ENCODE data around the gene ZC3H4. TPM values are rescaled to one million over a fixed set of nuclear protein-coding genes. Genes with fewer than 3 reads are reported as not detected.
A peak's percentile ranks its signal among the peaks of the same experiment; 100 is the strongest.

The ZC3H4 gene
- total RNA-seq, 1 experiment from 2014 or later, result 73.0 TPM

DNA sequence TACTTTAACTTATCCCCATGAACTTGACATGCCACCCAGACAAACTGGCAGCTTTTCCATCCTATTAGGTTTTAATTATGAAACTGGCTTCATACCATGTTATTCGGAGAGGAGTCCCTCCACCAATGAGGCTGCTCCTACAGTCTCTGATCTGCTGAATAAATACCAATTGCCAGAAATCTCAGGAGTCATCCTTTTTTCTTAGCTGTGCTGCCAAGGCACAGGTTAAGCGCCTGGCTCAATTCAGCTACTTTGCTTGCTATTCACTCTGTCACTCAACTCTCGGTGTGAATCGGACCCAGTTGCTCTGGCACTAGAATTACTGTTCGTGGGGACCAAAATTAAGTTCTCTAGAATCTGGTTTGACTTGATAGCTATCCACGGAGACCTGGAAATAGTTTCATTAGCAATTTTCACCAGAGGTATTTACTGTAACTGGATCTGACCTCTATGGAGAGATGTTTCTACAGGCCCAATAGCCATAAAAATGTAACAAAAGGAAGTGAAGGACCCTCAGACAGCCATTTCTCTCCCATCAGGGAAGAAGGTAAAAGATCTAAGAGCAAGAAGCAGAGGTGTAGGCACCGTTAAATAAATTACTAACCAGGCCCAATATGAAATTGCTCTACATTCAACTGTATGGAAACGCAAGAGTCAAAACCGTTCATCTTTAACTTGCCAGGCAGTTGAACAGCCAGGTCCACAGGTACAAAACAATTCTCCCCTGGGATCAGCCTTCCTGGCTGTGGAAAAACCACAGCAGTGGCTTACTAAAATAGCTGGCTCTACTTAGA, 5.4 kb downstream of the ZC3H4 start:
- TF ChIP-seq, protein P1, sequence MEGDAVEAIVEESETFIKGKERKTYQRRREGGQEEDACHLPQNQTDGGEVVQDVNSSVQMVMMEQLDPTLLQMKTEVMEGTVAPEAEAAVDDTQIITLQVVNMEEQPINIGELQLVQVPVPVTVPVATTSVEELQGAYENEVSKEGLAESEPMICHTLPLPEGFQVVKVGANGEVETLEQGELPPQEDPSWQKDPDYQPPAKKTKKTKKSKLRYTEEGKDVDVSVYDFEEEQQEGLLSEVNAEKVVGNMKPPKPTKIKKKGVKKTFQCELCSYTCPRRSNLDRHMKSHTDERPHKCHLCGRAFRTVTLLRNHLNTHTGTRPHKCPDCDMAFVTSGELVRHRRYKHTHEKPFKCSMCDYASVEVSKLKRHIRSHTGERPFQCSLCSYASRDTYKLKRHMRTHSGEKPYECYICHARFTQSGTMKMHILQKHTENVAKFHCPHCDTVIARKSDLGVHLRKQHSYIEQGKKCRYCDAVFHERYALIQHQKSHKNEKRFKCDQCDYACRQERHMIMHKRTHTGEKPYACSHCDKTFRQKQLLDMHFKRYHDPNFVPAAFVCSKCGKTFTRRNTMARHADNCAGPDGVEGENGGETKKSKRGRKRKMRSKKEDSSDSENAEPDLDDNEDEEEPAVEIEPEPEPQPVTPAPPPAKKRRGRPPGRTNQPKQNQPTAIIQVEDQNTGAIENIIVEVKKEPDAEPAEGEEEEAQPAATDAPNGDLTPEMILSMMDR (IDR thresholded peaks at IDR 0.05; ENCODE audit: unreplicated experiment), result no peak
- Mint-ChIP-seq H3K9me3 (ENCODE audit: low read depth, unreplicated experiment) (no peaks in the 10 kb centered on the region), H3K4me1 (ENCODE audit: low read depth, unreplicated experiment) (peaks cover 58% of the 10 kb centered on the region), H3K27ac (ENCODE audit: unreplicated experiment) (peak overlapping the region; percentile 97), H3K36me3 (ENCODE audit: insufficient read depth, unreplicated experiment) (peaks cover 76% of the 10 kb centered on the region), H3K4me3 (ENCODE audit: low read depth, unreplicated experiment) (peak overlapping the region; percentile 75), H3K27me3 (ENCODE audit: unreplicated experiment) (no peaks in the 10 kb centered on the region)
- CTCF ChIA-PET, result interaction anchor here (1.3 kb wide), 1 partner anchor 13 kb away, joined by 3 read pairs; no protein-coding TSS in a partner anchor
- intact Hi-C loops (cut with micrococcal nuclease; ENCODE audit: unreplicated experiment), result loop anchor here (1.0 kb wide), 1 partner anchor 12 kb away; no protein-coding TSS in a partner anchor
- DNase-seq, result no peak
- BruUV-seq (replicated peaks), result no TSS peak

DNA sequence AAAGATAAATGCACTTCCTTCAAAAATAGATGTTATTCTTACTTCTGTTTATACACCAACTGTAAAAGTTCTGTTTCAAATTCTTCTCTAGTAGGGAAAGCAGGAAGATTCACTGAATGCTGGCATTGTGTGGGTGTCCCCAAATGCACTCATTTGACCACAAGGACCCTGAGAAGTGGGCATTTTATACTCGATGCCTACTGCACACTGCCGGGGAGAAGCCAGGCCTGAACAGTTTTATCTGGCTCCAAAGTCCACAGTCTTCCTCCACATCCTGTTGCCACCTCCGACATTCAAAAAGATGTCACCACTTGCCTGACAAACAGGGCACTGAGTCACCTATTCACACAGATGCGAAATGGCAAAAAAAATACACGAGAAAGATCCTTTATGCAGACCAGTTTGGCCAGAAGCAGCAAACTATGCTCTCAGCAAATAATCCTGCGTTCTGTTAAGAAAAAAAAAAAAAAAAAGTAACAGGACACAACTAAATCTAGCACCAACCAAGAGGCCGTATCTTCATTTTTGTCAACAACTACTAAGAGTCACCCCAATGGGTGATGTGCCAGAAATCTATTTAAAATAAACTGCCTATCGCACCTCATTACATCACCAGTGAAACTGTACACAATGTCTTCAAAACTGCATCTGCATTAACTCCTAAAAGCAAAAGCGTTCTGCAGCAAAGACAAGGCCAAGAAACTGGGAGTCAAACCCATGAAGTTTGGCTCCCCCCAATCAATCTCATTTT, 6.2 kb downstream of the ZC3H4 start:
- Mint-ChIP-seq H3K36me3 (ENCODE audit: insufficient read depth, unreplicated experiment) (peaks cover 75% of the 10 kb centered on the region), H3K4me1 (ENCODE audit: low read depth, unreplicated experiment) (peaks cover 55% of the 10 kb centered on the region), H3K27ac (ENCODE audit: unreplicated experiment) (peak overlapping the region; percentile 97), H3K4me3 (ENCODE audit: low read depth, unreplicated experiment) (peak overlapping the region; percentile 75), H3K27me3 (ENCODE audit: unreplicated experiment) (no peaks in the 10 kb centered on the region), H3K9me3 (ENCODE audit: low read depth, unreplicated experiment) (no peaks in the 10 kb centered on the region)
- CTCF ChIA-PET, result interaction anchor here (0.7 to 1.8 kb wide), 2 partner anchors 11 to 28 kb away, joined by 3 to 8 read pairs; no protein-coding TSS in a partner anchor
- BruUV-seq (replicated peaks), result no TSS peak
- peak; percentile 71 for DNase-seq
- intact Hi-C loops (cut with micrococcal nuclease; ENCODE audit: unreplicated experiment), result loop anchor here (1.0 kb wide), 1 partner anchor 11 kb away; no protein-coding TSS in a partner anchor
- TF ChIP-seq, protein P1 (IDR thresholded peaks at IDR 0.05; ENCODE audit: unreplicated experiment), result no peak

DNA sequence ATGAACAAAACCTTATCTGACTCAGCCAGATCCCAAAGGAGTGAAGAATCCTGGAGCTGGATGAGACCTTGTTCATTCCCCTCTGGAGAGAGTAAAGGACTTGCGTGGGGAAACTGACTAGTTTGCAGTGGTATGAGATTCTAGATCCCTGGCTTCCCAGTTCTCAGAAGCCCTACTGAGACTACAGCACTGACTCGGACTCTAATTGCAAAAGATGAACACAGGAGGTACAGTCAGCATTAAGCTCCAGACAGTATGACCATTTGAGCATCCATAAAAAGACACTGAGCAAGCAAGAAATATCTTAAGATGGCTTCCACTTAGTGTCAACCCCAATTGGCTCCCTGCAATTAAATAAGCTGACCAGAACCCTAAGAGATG, 6.8 kb downstream of the ZC3H4 start:
- H3K4me1 Mint-ChIP-seq (ENCODE audit: low read depth, unreplicated experiment), result peaks cover 55% of the 10 kb centered on the region
- intact Hi-C loops (cut with micrococcal nuclease; ENCODE audit: unreplicated experiment), result loop anchor here (1.0 kb wide), 1 partner anchor 11 kb away; no protein-coding TSS in a partner anchor
- CTCF ChIA-PET, result interaction anchor here (0.7 to 1.8 kb wide), 2 partner anchors 10 to 27 kb away, joined by 3 to 8 read pairs; no protein-coding TSS in a partner anchor
- no peaks in the 10 kb centered on the region for H3K9me3 Mint-ChIP-seq (ENCODE audit: low read depth, unreplicated experiment)
- H3K36me3 Mint-ChIP-seq (ENCODE audit: insufficient read depth, unreplicated experiment), result peaks cover 74% of the 10 kb centered on the region
- H3K27ac Mint-ChIP-seq (ENCODE audit: unreplicated experiment), result peak overlapping the region; percentile 97
- TF ChIP-seq, protein P1 (IDR thresholded peaks at IDR 0.05; ENCODE audit: unreplicated experiment), result no peak
- no TSS peak for BruUV-seq (replicated peaks)
- H3K27me3 Mint-ChIP-seq (ENCODE audit: unreplicated experiment), result no peaks in the 10 kb centered on the region
- H3K4me3 Mint-ChIP-seq (ENCODE audit: low read depth, unreplicated experiment), result peak overlapping the region; percentile 75
- no peak for DNase-seq

DNA sequence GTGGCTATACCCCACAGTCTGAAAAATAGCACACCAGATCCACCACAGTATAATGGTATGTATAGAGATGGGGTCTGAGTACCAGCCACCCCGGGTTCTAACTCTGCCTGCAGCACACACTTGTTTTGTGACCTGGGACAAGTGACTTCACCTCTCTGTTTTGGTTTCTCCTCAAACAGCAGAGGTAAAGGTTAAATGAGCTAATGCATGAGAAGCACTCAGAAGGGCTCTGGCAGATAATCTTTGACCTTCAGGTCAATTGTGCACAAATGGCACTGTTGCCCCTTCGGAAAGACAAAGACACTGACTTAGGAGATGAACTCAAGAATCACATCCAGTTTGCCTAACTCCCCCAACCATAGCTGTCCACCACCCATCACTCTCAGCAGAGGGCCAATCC, 7.7 kb downstream of the ZC3H4 start:
- Mint-ChIP-seq H3K4me3 (ENCODE audit: low read depth, unreplicated experiment) (no peak overlapping the region), H3K27ac (ENCODE audit: unreplicated experiment) (no peak overlapping the region), H3K4me1 (ENCODE audit: low read depth, unreplicated experiment) (peaks cover 55% of the 10 kb centered on the region), H3K36me3 (ENCODE audit: insufficient read depth, unreplicated experiment) (peaks cover 65% of the 10 kb centered on the region), H3K9me3 (ENCODE audit: low read depth, unreplicated experiment) (no peaks in the 10 kb centered on the region), H3K27me3 (ENCODE audit: unreplicated experiment) (no peaks in the 10 kb centered on the region)
- DNase-seq, result no peak
- BruUV-seq (replicated peaks), result no TSS peak
- intact Hi-C loops (cut with micrococcal nuclease; ENCODE audit: unreplicated experiment), result no loop called here
- TF ChIP-seq, protein P1 (IDR thresholded peaks at IDR 0.05; ENCODE audit: unreplicated experiment), result no peak
- CTCF ChIA-PET, result interaction anchor here (1.8 kb wide), 1 partner anchor 9 kb away, joined by 8 read pairs; no protein-coding TSS in a partner anchor
